Colonic mucosa (tissue), 4 donors: Measurements from ENCODE around the gene MPV17L2. TPM values are rescaled to one million over a fixed set of nuclear protein-coding genes. Genes with fewer than 3 reads are reported as not detected.

Experiments used
- DNase-seq: peaks from one replicate; pipeline ENCODE4 v3.0.0-alpha.2; 2020
- H3K27ac ChIP-seq: fragments of 200-600 bp; one replicate; pipeline ENCODE4 v1.8.0; 2021
- H3K27me3 ChIP-seq: fragments of 200-600 bp; one replicate; pipeline ENCODE4 v1.8.0; 2021
- H3K36me3 ChIP-seq: fragments of 200-600 bp; one replicate; pipeline ENCODE4 v1.8.0; 2021
- H3K4me1 ChIP-seq: fragments of 200-600 bp; one replicate; pipeline ENCODE4 v1.8.0; 2021; ENCODE audit warnings: mild to moderate bottlenecking
- H3K4me3 ChIP-seq: fragments of 200-600 bp; one replicate; pipeline ENCODE4 v1.8.0; 2021
- H3K9ac ChIP-seq, 2 donors: one replicate each; pipeline ENCODE4 v1.7.0; 2013; ENCODE audit warnings: control low read depth in 2 of 2, low read depth in 2 of 2, low read length in 2 of 2
- H3K9me3 ChIP-seq: fragments of 200-600 bp; one replicate; pipeline ENCODE4 v1.8.0; 2021
- CTCF ChIP-seq: fragments of 200-600 bp; IDR thresholded peaks from one replicate; pipeline ENCODE4 v1.8.0; 2022; ENCODE audit warnings: antibody characterized with exemption, mild to moderate bottlenecking
- intact Hi-C: fragments of 100-400 bp; cut with DNase I; formaldehyde crosslinking; loops from one replicate; pipeline ENCODE4 v1.14.1; 2022
- total RNA-seq, 2 donors: library from RNA; stranded (reverse); fragmentation: NEBNext Ultra II Directional in 1 of 2; extraction: Animal tissue kit (Norgen Biotek cat#: 25700) in 1 of 2; gene quantifications; one replicate each; pipeline ENCODE4 v1.2.1, GENCODE V29; 2021
- donor health status: healthy.
- donor health status: DM: no; HTN: no; CAD: no.
- donor health status: DM: no; HTN: no; CAD: no.

Gene MPV17L2
- total RNA-seq, 2 donors from 2014 or later, result 8.9 to 21.7 TPM

- Histone ChIP-seq H3K4me1 (no peaks in the 10 kb centered on the region), H3K27me3 (no peaks in the 10 kb centered on the region), H3K36me3 (no peaks in the 10 kb centered on the region), H3K9ac (no peak overlapping the region), H3K27ac (no peak overlapping the region), H3K4me3 (no peak overlapping the region), H3K9me3 (no peaks in the 10 kb centered on the region)
- no peak for TF ChIP-seq CTCF
- DNase-seq, result no peak
- intact Hi-C loops, result no loop called here
Measured at GRCh38 chr19:18185538-18185937, 7.5 kb upstream of the MPV17L2 start.

- Histone ChIP-seq H3K4me3 (no peak overlapping the region), H3K27ac (no peak overlapping the region), H3K36me3 (no peaks in the 10 kb centered on the region), H3K9me3 (no peaks in the 10 kb centered on the region), H3K4me1 (peaks cover 8% of the 10 kb centered on the region), H3K9ac (no peak overlapping the region), H3K27me3 (no peaks in the 10 kb centered on the region)
- intact Hi-C loops, result no loop called here
- no peak for TF ChIP-seq CTCF
- no peak for DNase-seq
Measured at GRCh38 chr19:18190278-18190677, 2.7 kb upstream of the MPV17L2 start.

GRCh38 chr19:18191640-18192062, 1.4 kb upstream of the MPV17L2 start:
- H3K27ac ChIP-seq, result peak overlapping the region; percentile 97
- DNase-seq, result peak; percentile 38
- H3K4me3 ChIP-seq, result peak overlapping the region; percentile 46
- H3K36me3 ChIP-seq, result no peaks in the 10 kb centered on the region
- no peak for TF ChIP-seq CTCF
- H3K9me3 ChIP-seq, result no peaks in the 10 kb centered on the region
- peak overlapping the region in 1 of 2 donors; percentile 90 for H3K9ac ChIP-seq
- peaks cover 8% of the 10 kb centered on the region for H3K4me1 ChIP-seq
- intact Hi-C loops, result no loop called here
- no peaks in the 10 kb centered on the region for H3K27me3 ChIP-seq

- peak; percentile 44 for DNase-seq
- H3K4me1 ChIP-seq, result peaks cover 8% of the 10 kb centered on the region
- intact Hi-C loops, result no loop called here
Measured at GRCh38 chr19:18193388-18194180, 566 bp downstream of the MPV17L2 start.

GRCh38 chr19:18194181-18194530, 1.1 kb downstream of the MPV17L2 start:
- Histone ChIP-seq H3K9me3 (no peaks in the 10 kb centered on the region), H3K36me3 (no peaks in the 10 kb centered on the region), H3K4me1 (peaks cover 8% of the 10 kb centered on the region), H3K27ac (peak overlapping the region; percentile 59), H3K27me3 (no peaks in the 10 kb centered on the region), H3K4me3 (peak overlapping the region; percentile 92), H3K9ac (peak overlapping the region; percentile 18 to 91)
- no peak for TF ChIP-seq CTCF
- DNase-seq, result no peak
- intact Hi-C loops, result no loop called here

More at GRCh38 chr19:18193388-18194180, 566 bp downstream of the MPV17L2 start:
- TF ChIP-seq CTCF, result no peak
- H3K9ac ChIP-seq, result peak overlapping the region; percentile 91 to 97
- H3K9me3 ChIP-seq, result no peaks in the 10 kb centered on the region
- H3K27ac ChIP-seq, result peak overlapping the region; percentile 59
- H3K27me3 ChIP-seq, result no peaks in the 10 kb centered on the region
- no peaks in the 10 kb centered on the region for H3K36me3 ChIP-seq
- peak overlapping the region; percentile 92 for H3K4me3 ChIP-seq
